NCI-H2171 (cell line): ENCODE measurements around the gene HINT1.
"Not testable (repeated sequence)": the region's sequence is repeated elsewhere in the genome, so short reads cannot be mapped to it uniquely, and the experiment has no call there.

Source experiments
- DNase-seq: peaks from one replicate; lab custom pipeline; 2025; lab: John Stamatoyannopoulos, UW

Gene HINT1

DNA sequence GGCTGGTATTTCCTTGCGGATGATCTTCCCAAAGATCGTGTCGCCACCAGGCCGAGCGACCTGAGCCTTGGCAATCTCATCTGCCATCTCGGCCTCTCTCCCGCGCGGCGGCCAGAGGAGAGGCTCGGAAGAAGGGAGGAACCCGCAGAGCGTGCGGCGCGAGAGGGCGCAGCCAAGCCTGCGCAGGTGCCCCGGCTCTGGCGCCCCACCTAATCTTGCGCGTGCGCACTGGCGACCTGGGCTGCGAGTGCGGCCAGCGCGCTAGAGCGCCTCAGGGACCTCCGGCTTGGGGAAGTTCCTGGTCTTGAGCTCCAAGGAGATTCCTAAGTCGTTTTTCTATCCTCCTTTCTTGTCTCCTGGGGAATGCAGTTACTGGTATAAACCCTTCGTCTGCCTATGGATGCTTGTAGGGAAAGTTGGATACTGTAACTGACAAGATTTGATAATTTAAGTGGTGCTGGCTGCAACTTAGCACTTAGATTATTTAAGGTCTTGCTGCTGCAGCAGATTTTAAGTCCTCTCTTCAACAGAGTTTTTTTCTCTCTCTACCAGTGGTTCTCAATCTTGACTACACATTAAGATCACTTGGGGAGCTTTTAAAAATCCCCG, at the start of gene HINT1:
Gene HINT1 (minus strand): TSS at position 138 of the 609 bp plus-strand sequence. CDS start 51 bp downstream, at position 87.
- DNase-seq: peak; percentile 60

DNA sequence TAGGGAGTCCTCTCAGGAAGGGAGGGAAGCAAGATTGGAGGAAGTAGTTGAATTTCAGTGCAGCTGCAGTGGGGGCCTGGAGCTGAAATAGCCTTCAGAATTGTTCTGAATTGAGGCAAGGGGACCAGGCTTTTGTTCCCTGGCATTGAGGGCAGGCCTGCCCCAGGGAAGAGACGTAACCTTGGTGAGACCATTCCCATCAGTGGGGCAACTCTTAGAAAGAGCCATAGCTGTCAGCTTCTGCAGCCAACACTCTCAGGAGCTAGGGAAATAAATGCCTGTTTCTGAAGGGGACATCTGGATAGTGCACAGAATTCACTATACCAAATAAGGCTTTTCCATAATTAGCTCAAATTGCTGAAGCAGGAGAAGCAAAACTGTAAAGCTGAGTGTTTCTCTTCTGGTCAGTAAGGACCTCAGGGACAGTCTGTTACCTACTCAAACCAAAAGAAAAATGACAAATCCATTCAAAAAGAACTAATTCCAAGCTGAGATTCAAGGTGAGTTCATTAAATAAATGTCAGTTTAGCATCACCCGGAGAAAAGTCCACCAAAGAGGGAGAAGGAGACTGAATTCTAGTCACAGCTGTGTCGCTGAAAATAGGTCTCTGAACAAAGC, 49.7 kb upstream of the HINT1 start:
- no peak for DNase-seq

GRCh38 chr5:131212471-131213021, 47.5 kb upstream of the HINT1 start:
- no peak for DNase-seq

- DNase-seq: no peak
These were observed 46.6 kb upstream of the HINT1 start for GRCh38 chr5:131211669-131212068.

GRCh38 chr5:131210151-131210510, 45.1 kb upstream of the HINT1 start:
- no peak for DNase-seq

DNA sequence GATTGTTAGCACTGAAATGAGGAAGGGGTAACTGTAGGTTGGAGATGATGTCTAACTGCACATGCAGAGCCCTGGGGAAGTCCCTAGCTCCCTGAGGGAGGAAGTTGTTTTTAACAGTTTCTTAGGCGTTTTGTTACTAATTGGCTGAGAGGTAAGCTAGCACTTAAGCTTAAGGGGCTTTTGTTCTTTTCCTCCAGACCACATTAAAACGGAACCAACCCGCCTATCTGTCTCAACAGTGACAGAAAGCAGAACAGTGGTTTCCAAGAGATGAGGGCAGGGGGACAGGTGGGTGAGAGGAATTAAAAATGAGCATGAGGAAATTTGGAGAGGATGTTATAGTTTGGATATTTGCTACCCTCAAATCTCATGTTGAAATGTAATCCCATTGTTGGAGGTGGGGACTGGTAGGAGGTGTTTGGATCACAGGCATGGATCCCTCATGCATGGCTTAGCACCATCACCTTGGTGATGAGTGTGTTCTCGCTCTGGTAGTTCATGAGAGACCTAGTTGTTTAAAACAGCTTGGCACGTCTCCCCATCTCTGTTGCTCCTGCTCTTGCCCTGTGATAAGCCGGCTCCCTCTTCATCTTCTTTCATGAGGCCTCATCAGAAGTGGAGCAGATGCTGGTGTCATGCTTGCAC, 44.6 kb upstream of the HINT1 start:
- DNase-seq: peak; percentile 31

- DNase-seq: no peak
These were observed 44.1 kb upstream of the HINT1 start for GRCh38 chr5:131209175-131209505.

GRCh38 chr5:131206772-131207171, 41.7 kb upstream of the HINT1 start:
- no peak for DNase-seq

DNA sequence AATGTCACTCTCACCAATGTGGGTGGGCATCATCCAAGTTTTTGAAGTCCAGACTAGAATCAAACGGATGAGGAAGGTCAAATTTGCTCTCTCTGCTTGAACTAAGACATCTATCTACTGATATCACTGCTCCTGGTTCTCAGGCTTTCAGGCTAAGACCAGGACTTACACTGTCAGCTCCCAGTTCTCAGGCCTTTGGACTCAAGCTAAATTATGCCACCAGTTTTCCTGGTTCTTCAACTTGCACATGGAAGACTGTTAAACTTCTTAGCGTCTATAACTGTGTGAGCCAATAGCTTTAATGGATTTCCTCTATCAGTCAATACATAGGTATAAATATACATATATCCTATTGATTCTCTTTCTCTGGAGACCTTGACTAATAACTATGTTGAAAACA, 41.0 kb upstream of the HINT1 start:
- no peak for DNase-seq

- no peak for DNase-seq
These were observed 39.9 kb upstream of the HINT1 start for GRCh38 chr5:131204964-131205363.

GRCh38 chr5:131200560-131200959, 35.5 kb upstream of the HINT1 start:
- no peak for DNase-seq

- DNase-seq: no peak
These were observed 33.6 kb upstream of the HINT1 start for GRCh38 chr5:131198625-131199024.

- DNase-seq: no peak
These were observed 31.3 kb upstream of the HINT1 start for GRCh38 chr5:131196331-131196730.

GRCh38 chr5:131195696-131196095, 30.6 kb upstream of the HINT1 start:
- no peak for DNase-seq

- DNase-seq: no peak
These were observed 29.7 kb upstream of the HINT1 start for GRCh38 chr5:131194725-131195124.

DNA sequence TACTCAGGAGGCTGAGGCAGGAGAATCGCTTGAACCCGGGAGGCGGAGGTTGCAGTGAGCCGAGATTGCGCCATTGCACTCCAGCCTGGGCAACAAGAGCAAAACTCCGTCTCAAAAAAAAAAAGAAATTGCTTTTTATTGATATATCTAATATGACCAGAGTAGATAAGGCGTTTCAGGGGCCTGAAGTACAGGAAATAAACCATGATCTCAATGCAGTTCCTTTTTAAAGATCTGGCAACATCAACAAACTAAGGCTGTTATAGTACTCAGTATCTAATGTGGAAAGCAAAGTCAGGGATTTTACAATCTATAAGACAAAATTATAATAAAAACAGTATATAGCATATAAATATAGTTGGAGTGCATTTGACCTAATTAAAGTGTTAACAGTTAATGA, 28.8 kb upstream of the HINT1 start:
- not testable (repeated sequence) for DNase-seq

DNA sequence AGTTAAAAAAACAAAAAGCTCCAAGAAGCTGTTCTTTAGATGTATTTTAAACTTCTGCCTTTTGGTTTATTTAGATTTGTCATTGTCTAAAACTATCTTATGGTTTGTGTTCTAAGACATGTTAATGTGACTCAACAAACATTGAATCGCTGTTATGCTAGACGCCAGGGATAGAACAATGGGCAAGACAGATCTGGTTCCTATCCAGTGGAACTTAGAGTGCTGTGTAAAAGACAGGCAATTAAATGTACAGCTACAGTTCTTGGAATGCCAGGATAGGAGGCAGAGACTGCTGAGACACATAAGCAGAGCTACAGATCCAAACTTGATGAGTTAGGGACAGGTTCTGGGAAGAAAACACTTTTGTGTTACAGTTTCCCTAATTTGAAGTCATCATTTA, 28.1 kb upstream of the HINT1 start:
- no peak for DNase-seq

DNA sequence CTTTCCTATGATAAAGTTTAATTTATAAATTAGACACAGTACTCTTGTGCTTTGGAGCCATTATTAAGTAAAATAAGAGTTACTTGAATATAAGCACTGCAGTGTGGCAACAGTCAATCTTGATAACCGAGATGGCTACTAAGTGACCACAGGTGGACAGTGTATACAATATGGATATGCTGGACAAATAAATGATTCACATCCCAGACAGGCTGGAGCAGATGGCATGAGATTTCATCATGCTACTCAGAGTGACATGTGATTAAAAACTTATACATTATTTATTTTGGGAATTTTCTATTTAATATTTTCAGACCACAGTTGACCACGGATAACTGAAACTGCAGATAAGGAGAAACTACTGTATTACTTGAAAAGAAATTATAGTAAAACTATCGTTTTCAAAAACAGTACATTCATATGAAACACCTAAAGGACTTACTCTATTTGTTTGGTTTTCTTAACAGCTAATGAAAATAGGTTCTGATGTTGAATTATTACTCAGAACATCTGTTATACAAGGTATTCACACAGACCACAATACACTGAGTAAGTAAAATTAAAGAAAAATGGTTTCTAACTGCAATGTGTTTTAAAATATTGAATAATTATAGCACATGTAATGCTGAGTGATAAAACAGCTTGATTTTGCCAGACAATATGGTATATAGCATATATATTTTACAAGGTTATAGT, 21.7 kb upstream of the HINT1 start:
- no peak for DNase-seq

DNA sequence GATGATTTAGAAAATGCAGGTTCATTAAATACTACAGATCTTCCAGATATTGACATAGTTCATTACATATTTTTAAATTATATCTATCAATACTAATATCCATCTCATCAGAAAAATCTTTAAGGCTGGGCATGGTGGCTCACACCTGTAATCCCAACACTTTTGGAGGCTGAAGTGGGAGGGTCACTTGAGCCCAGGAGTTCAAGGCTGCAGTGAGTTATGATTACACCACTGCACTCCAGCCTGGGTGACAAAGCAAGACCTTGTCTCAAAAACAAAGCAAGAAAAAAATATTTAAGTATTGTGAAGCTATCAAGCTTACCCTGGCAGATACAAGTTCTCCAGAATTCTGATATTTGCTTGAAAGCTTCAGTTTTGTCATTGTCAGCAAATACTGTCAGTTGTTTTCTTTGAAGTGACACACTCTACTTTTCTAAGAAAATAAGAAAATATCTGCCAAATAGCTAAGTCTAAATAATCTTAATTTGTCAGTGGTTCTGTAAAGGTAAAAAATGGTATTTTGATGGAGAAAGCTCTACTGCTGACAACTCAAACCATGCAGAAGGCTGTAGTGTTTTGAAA, 20.6 kb upstream of the HINT1 start:
- DNase-seq: no peak

DNA sequence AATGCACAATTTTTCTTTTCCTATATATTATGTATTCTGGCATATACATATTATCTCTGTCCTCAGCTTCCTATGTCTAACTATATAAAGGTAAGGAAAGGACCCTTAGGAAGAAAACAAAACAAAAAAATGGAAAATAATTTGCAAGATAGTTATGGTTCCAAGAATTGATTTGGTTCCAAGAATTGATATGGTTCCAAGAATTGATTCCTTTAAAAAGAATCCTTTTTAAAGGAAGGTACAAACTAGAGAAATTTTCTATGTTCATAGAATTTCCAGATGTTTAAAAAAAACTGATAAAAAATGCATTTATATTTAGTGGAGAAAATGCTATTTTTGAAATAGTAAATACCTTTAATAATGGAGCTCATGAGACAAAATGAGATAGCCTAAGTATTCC, 17.8 kb upstream of the HINT1 start:
- no peak for DNase-seq

GRCh38 chr5:131180407-131180806, 15.4 kb upstream of the HINT1 start:
- DNase-seq: no peak

DNA sequence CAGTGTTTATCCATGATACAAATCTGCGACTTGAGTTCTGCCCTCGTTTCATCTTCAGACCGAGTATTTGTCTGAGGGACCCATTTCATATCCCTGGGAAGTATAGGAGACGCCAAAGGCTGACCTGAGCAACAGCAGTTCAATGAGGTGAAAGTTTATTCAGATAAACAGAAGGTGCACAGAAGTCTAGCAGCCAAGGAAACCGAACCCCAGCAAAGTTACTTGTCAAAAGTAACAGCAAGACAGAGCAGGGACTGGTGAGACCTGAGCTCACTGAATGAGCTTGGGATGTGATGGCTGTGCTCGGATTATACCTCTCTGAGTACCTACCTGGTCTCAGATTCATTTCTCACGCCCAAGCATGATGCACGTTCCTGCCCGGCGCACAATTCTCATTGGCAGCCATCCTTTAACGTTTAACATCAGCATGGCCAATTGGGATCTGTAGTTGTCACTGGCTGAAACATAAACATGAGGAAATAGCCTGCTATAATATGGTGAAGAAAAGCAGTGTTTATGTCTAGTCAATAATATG, 6.3 kb upstream of the HINT1 start:
- DNase-seq: no peak
